ENCODE measurements around the gene NT5C3A.
"Not testable (repeated sequence)": the region's sequence is repeated elsewhere in the genome, so short reads cannot be mapped to it uniquely, and the experiment has no call there.

The NT5C3A gene

GRCh38 chr7:33040803-33041516 is 21.6 kb downstream of the NT5C3A start:
- DNase-seq, result peak in 4 of 5 experiments; percentile 14 to 90 (median 54)

GRCh38 chr7:33039903-33040292 is 22.7 kb downstream of the NT5C3A start:
- no peak for DNase-seq

GRCh38 chr7:33039257-33039902 is 23.2 kb downstream of the NT5C3A start:
- peak in 2 of 5 experiments; percentile 19 to 51 for DNase-seq

- no peak for DNase-seq
Measured at GRCh38 chr7:33038639-33039038, 23.9 kb downstream of the NT5C3A start.

GRCh38 chr7:33035776-33036175 is 26.8 kb downstream of the NT5C3A start:
- DNase-seq, result no peak

- DNase-seq, result no peak
Measured at GRCh38 chr7:33024189-33024757, 38.3 kb downstream of the NT5C3A start.

- no peak for DNase-seq
Measured at GRCh38 chr7:33012364-33012763, 50.2 kb downstream of the NT5C3A start.

- DNase-seq, result no peak
Measured at GRCh38 chr7:33009734-33010133, 52.8 kb downstream of the NT5C3A start.

GRCh38 chr7:33005690-33006089 is 56.9 kb downstream of the NT5C3A start:
- DNase-seq, result not testable (repeated sequence)

- not testable (repeated sequence) for DNase-seq
Measured at GRCh38 chr7:33005193-33005592, 57.4 kb downstream of the NT5C3A start.

GRCh38 chr7:33004104-33004616 is 58.4 kb downstream of the NT5C3A start:
- DNase-seq, result not testable (repeated sequence)

GRCh38 chr7:33003111-33003510 is 59.5 kb downstream of the NT5C3A start:
- DNase-seq, result not testable (repeated sequence)

- not testable (repeated sequence) for DNase-seq
Measured at GRCh38 chr7:32999380-32999779, 63.2 kb downstream of the NT5C3A start.

- not testable (repeated sequence) for DNase-seq
Measured at GRCh38 chr7:32998361-32999171, 64.0 kb downstream of the NT5C3A start.

- not testable (repeated sequence) for DNase-seq
Measured at GRCh38 chr7:32997956-32998355, 64.6 kb downstream of the NT5C3A start.

- not testable (repeated sequence) for DNase-seq
Measured at GRCh38 chr7:32992750-32993149, 69.8 kb downstream of the NT5C3A start.

- DNase-seq, result peak in 1 of 5 experiments; percentile 9
Measured at GRCh38 chr7:32991975-32992700, 70.4 kb downstream of the NT5C3A start.

- DNase-seq, result not testable (repeated sequence)
Measured at GRCh38 chr7:32991068-32991585, 71.4 kb downstream of the NT5C3A start.

- not testable (repeated sequence) for DNase-seq
Measured at GRCh38 chr7:32988148-32988547, 74.4 kb downstream of the NT5C3A start.

- not testable (repeated sequence) for DNase-seq
Measured at GRCh38 chr7:32979902-32980301, 82.7 kb downstream of the NT5C3A start.

- not testable (repeated sequence) for DNase-seq
Measured at GRCh38 chr7:32979246-32979645, 83.3 kb downstream of the NT5C3A start.

- peak in 1 of 5 experiments; percentile 16 for DNase-seq
Measured at GRCh38 chr7:32977159-32977558, 85.4 kb downstream of the NT5C3A start.
